ENCODE results near the gene CLIC2.
"Not testable (repeated sequence)": the region's sequence is repeated elsewhere in the genome, so short reads cannot be mapped to it uniquely, and the experiment has no call there.

Gene CLIC2

DNA sequence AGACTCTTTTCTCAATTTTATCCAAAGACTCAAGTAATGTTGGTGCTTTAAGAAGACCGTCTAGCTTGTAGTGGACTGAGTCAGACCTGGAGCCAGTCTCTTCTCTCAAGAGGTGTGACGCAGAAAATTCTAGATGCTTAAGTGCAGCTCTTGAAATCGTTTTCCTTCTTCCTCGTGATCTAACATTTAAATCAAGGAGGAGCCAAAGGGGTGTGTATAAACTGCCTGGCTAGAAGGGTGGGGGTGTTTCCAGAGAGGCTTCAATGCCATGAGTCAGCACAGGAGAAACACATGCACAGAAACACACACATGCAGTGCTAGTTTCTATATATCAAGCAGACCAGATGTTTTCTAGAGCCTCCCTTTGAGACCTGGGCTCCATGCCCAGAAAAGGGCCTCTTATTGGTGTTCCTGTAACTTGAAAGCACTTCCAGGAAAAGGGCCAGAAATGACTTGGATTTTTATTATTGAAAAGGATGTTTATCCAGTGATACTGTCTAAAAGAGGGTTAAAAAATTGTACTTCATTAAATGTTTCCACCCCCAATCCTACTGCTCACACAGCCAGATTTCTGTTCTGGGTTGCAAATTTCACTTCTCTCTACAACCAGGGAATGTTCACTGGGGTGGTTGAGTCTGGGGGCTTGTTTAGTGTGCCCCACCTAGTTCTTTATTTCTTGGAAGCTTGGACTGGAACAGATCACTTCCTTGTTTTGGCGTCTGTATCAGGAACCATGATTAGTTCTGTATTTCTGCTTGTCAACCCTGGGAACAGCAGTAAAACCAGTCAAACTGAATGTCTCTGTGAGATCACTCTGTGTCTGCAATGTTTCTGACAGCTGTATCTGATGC is at the start of gene CLIC2:
Gene CLIC2 (minus strand): TSS at position 129 of the 851 bp plus-strand sequence. CDS start 187 bp downstream, outside the sequence.
- DNase-seq = peak; percentile 1

DNA sequence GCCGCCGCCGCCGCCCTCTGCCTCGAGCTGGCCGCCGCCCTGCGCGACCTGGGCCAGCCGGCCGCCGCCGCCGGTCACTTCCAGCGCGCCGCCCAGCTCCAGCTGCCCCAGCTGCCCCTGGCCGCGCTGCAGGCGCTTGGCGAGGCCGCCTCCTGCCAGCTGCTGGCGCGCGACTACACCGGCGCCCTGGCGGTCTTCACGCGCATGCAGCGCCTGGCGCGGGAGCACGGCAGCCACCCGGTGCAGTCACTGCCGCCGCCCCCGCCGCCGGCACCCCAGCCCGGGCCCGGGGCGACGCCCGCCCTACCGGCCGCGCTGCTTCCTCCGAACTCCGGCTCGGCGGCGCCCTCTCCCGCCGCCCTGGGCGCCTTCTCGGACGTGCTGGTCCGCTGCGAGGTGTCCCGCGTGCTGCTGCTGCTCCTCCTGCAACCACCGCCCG is 48.1 kb upstream of the CLIC2 start:
- DNase-seq = not testable (repeated sequence)

GRCh38 chrX:155381843-155382528 is 47.6 kb upstream of the CLIC2 start, which contains the start of gene F8A2:
TSS of gene F8A2 (plus strand) at chrX:155382095. CDS start at chrX:155382115, 20 bp downstream.
- DNase-seq = not testable (repeated sequence)

GRCh38 chrX:155379802-155380201 is 45.4 kb upstream of the CLIC2 start:
- not testable (repeated sequence) for DNase-seq

DNA sequence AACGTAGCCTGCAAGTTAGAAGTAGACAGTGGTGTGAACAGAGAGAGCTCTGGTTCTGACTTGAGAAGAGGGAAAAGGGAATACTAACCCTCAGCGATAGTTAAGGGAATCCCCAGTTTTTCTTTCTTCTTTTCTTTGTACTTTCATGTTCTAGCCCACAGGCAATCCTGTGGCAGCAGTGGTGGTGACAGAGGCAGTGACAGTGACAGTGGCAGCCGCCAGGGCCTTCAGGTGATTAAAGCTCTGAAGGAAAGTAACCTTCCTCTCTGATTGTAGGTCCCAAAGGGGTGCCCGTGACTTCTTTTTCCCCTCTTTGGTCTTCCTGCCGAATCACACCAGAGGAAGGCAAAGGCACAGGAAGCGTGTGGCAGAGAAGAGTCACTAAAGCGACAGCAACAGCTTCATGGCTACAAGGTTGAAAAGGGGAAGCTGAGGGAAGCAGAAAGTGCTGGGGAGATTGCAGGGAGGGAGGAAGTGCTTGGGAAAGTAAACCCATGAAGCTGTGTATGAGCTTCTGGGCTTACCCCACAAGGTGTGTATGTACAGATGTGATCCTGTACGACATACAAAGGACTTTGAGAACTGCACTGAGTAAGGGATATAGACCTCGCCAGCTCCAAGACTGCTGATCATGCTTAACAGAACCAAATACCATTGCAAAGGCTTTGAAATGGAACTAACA is 39.5 kb upstream of the CLIC2 start:
- DNase-seq = not testable (repeated sequence)

DNA sequence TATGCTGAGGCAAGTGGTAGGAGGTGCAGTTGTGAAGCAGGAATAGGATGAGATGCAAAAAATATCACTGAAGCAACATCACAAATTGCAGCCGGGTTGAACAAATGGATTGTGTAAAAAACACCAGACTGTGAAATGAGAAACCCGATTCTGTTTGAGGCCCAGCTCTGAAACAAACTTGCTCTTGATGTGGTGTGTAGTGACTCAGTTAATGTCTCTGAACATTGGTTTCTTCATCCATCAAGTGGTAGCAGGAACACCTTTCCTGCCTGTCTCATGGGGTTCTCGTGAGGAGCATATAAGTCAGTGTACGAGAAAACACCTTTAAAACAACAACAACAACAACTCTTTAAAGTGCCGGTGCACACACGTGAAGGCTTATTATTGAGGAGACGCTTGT is 29.3 kb upstream of the CLIC2 start:
- not testable (repeated sequence) for DNase-seq

GRCh38 chrX:155349448-155349847 is 15.0 kb upstream of the CLIC2 start:
- not testable (repeated sequence) for DNase-seq

DNA sequence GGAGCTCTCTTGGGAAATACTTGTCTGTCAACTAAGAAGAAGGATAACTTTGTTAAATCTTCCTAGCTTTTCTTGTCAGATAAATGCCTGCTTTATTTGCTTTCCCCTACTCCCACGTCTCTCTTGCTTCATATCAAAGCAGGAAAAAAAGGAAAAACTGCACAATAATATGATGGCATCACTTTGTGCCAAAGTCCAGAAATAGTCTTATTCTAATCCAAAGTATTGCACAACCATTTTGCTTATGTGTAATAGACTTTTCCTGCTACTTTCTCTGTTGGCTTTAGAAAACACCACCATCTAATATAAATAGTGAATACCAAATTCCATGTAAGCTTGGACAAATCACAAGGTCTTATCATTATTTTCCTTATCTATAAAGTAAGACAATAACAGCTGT is 11.3 kb upstream of the CLIC2 start:
- DNase-seq = not testable (repeated sequence)

GRCh38 chrX:155335337-155335712 is 911 bp upstream of the CLIC2 start:
- DNase-seq = not testable (repeated sequence)

- no peak for DNase-seq
Observed at GRCh38 chrX:155333544-155334100, 792 bp downstream of the CLIC2 start.

DNA sequence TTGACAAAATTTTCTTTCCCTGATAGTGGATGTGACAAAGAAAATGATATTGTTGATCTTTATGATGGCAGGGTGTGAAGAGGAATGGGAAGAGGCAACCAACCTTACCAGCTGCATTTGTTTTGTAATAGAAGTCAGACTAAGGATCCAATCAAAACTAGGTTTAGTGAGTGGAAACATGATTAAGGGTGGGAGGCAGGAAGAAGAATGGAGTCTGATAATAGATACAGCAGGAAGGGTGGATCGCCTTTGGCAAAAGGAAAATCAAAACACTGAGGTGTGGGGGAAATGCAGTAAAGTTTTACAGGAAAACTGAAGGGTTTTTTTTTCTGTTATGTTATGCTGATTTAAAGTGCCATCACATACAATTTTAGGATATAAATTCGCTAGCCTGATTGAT is 3.4 kb downstream of the CLIC2 start:
- no peak for DNase-seq

DNA sequence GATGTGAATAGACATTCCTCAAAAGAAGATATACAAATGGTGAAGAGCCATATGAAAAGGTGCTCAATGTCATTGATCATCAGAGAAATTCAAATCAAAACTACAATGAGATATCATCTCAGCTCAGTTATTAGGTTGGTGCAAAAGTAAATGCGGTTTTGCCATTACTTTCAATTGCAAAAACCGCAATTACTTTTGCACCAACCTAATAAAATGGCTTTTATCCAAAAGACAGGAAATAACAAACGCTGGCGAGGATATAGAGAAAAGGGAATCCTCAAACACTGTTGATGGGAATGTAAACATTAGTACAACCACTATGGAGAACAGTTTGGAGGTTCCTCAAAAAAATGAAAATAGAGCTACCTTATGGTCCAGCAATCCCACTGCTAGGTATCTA is 5.1 kb downstream of the CLIC2 start:
- DNase-seq = no peak

GRCh38 chrX:155326610-155327009 is 7.8 kb downstream of the CLIC2 start:
- DNase-seq = no peak

- DNase-seq = no peak
Observed at GRCh38 chrX:155314260-155314659, 20.2 kb downstream of the CLIC2 start.

DNA sequence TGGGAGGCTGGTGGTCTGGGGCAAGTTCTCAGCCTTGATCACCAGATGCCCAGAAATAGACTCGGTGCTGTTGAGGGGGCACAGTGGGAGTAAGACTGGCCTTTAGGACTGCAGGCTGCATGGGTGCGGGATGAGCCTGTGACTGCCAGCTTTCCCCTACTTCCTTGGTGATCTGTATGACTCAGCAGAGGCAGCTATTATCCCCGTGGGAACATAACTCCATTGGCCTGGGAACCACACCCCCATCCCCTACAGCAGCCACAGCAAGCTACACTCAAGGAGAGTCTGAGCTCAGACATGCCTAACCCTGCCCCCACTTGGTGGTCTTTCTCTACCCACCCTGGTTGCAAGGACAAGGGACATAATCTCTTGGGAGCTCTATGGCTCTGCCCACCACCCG is 20.6 kb downstream of the CLIC2 start:
- DNase-seq = no peak

GRCh38 chrX:155293771-155294170 is 40.6 kb downstream of the CLIC2 start:
- DNase-seq = no peak

GRCh38 chrX:155279873-155280272 is 54.5 kb downstream of the CLIC2 start:
- no peak for DNase-seq

DNA sequence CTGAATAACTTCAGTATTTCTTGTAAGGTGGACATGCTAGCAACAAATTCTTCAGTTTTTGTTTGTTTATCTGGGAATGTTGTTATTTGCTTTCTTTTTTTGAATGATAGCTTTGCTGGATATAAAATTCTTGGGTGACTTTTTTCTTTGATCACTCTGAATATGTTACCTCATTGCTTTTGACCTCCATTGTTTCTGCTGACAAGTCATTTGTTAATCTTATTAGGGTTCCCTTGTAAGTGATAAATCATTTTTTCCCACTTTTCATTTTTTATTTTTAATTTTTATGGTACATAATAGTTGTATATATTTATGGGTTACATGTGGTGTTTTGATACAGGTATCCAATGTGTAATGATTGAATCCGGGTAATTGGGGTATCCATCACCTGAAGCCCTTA is 63.4 kb downstream of the CLIC2 start:
- no peak for DNase-seq

DNA sequence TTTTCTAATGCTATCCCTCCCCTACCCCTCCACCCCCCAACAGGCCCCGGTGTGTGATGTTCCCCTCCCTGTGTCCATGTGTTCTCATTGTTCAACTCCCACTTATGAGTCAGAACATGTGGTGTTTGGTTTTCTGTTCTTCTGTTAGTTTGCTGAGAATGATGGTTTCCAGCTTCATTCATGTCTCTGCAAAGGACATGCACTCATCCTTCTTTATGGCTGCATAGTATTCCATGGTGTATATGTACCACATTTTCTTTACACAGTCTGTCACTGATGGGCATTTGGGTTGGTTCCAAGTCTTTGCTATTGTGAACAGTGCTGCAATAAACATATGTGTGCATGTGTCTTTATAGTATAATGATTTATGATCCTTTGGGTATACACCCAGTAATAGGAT is 66.4 kb downstream of the CLIC2 start:
- not testable (repeated sequence) for DNase-seq

- no peak for DNase-seq
Observed at GRCh38 chrX:155266439-155266838, 68.0 kb downstream of the CLIC2 start.

- peak; percentile 82 for DNase-seq
Observed at GRCh38 chrX:155263854-155264628, 70.4 kb downstream of the CLIC2 start, which contains the start of gene RAB39B. TSS of gene RAB39B (minus strand) at chrX:155264491. CDS start at chrX:155264288, 203 bp downstream.
